NCI-H345 treated with DMSO at 0.1 percent for 48 hours (cell line): Measurements from ENCODE around the gene CAMSAP2.
"Not testable (repeated sequence)": the region's sequence is repeated elsewhere in the genome, so short reads cannot be mapped to it uniquely, and the experiment has no call there.

ENCODE experiments used
- DNase-seq: peaks from one replicate; lab custom pipeline; 2025; ENCODE audit not compliant: unreplicated experiment; lab: John Stamatoyannopoulos, UW

The CAMSAP2 gene

GRCh38 chr1:200738949-200739651 is 407 bp downstream of the CAMSAP2 start:
- peak; percentile 70 for DNase-seq

DNA sequence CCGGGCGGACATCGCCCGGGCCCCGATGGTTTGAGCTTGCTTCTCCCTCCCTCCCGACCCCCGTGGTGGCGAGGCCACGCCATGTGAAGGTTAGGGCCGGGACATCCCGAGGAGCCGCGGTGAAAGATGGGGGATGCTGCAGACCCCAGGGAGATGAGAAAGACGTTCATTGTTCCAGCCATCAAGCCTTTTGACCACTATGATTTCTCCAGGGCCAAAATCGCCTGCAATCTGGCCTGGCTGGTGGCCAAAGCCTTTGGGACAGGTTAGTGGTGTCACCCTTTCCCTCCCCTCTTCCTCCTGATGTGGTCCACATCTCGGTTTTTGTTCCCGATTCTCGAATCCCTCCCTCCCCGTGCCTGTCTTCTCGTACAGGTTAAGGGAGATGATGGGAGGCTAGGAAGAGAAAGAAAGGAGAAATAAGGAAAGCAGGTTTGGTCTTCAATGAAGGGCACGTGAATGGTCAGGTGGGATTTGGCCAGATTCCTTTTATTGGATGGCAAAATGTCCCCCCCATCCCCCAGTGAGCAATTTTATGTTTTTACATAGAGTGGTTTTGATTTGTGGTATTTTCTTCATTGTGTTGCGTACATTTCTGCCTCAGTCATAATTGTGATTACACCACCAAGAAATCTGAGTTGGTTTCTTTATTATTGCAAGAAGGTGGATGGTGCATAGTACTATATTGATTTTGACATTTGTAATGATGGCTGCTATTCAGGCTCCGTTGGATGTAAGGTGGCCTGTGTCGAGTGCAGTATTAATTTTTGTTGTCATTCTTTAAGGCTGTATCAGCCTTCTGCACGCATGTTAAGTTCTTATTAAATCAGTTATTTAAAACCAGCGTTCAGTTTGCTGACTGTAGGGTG is 1.2 kb downstream of the CAMSAP2 start:
- no peak for DNase-seq

GRCh38 chr1:200740571-200741208 is 2.0 kb downstream of the CAMSAP2 start:
- no peak for DNase-seq

- DNase-seq = no peak
Measured at GRCh38 chr1:200741551-200742207, 3.0 kb downstream of the CAMSAP2 start.

GRCh38 chr1:200744143-200744542 is 5.5 kb downstream of the CAMSAP2 start:
- DNase-seq = no peak

DNA sequence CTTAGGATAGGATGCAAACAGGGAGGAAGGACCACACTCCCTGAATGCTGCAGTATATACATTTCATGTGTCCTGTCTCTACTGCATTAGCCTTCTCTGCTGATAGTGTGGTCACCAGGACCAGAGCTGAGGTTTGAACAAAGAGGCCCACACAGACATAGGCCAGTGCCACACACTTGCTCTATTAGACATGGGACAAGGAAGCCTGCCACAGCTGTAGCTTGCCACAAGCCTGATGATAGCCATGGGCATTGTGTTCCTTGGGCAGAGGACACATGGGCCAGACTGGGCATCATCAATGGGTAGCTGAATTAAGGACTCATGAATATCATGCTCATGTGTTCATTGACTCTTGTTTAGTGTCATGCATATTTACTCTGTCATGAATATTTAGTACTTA is 10.4 kb downstream of the CAMSAP2 start:
- no peak for DNase-seq

- not testable (repeated sequence) for DNase-seq
Measured at GRCh38 chr1:200750749-200751148, 12.1 kb downstream of the CAMSAP2 start.

DNA sequence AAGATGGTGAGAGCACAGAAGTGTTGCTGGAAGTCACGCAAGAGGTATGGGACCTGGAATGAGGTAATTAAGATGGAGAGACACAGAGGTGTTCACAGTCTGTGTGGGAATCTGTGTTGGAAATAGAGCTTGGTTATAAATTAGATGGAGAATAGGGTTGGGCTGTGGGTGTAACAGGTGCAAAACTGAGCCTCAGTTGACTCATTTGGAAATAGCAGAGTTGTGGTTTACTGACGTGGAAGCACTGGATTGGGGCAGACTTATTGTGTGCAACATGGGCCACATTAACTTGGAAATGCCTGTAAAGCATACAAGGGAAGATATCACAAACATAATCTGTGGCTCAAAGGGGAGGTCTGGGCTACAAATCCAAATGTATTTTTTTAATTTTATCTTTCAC is 13.0 kb downstream of the CAMSAP2 start:
- no peak for DNase-seq

DNA sequence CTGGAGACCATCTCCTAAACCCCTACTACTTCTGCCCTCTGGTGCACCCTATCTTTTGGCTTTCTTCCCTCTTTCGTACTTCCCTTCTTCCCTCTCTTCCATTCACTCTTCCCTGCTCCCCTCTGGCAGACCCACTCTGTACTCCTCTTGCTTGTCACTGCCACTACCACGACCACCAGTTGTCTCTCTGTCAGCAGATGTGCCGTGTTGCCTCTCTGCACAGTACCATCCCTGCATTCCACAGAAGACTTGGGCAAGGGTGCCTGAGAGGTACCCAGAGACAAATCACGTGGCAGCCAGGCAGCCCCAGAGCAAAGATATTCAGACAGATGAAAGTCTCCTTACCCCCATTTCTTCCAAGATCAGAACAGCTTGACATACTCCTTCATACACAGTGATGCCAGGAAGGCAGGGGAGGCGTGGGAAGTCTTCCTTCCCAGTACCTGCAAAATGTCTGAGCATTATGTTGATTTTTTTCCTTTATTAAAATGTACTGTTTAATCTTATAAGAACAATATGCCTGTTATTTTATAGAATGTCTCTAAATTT is 15.0 kb downstream of the CAMSAP2 start:
- no peak for DNase-seq

DNA sequence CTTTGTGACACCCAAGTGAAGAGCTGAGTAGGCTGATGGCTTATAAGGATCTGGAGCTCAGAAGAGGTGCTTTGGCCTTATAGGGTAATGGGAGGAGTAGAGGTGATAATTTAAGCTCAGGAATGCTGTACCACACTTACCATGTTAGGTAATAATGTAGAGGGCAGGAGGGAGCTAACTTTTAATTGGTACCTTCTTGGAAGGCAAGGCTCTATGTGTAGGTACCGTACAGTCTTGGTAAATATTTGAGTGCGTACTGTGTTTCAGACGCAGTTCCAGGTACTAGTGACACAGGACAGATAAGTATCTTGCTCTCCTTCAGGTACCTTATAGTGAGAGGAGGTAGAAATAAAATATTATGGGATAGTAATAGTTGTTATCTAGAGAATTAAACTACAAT is 16.8 kb downstream of the CAMSAP2 start:
- no peak for DNase-seq

GRCh38 chr1:200762089-200762488 is 23.4 kb downstream of the CAMSAP2 start:
- no peak for DNase-seq

DNA sequence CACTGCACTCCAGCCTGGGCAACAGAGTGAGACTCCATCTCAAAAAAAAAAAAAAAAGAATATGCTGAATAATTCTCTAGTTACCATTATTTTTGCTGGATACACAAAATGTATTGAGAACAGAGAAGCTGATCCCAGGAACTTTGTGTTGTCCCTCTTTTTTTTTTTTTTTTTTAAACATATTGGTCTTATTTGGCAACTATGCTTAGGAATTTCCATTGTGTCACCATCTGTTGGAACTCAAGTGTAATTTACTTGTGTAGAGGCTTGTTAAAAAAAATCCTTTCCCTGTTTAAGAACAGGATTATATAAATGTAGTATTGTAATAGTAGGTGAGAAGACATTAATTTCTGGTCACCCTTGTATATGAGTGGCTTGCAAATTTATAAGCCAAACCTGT is 28.6 kb downstream of the CAMSAP2 start:
- no peak for DNase-seq

GRCh38 chr1:200771625-200772555 is 33.2 kb downstream of the CAMSAP2 start:
- DNase-seq = no peak

DNA sequence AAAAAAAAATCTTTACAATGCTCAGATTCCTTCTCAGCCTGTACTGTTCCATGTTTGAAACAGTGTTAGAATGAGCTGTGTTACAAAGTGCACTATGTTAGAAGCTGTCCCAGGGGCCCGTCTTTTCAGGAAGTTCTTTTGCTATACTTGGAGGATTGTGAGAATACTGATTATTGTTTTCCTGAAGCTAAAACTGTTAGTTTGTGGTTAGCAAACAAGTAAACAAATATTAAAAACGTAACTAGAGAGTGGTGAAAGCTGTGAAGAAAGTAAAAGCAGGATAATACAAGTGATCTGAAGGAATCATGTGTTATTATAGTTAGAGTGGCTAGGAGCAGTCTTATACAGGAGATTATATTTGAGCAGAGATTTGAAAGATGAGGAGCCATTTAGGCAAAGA is 35.6 kb downstream of the CAMSAP2 start:
- no peak for DNase-seq

DNA sequence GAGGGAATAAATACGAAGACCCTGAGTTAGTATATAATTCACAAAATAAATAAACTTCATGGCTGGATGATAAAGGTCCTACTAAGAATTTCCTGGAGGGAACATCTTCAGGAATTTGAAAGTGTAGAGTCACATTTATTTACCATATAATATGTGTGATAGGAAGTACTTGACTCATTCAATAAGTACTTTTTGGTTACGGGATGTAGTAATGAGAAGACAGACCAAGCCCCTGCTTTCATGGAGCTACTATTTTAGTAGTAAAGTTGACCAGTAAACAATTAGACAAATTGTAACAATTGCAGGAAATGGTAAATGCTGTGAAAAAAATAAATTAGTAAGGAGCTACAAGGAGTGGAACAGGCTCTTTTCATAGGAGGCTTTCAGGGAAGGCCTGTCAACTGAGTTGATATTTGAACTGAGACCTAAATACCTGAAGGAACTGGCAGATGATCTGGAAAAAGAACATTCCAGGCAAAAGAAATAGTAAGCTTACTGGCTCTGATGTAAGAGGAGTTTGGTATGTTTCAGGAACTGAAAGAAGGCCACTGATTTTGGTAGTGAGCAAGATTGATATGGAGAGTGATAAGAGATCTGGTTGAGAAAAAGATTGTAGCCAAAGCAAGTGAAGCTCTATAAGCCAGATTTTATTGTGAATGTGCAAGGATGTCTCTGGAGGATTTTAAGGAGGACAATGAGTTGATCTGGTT is 36.2 kb downstream of the CAMSAP2 start:
- DNase-seq = no peak

DNA sequence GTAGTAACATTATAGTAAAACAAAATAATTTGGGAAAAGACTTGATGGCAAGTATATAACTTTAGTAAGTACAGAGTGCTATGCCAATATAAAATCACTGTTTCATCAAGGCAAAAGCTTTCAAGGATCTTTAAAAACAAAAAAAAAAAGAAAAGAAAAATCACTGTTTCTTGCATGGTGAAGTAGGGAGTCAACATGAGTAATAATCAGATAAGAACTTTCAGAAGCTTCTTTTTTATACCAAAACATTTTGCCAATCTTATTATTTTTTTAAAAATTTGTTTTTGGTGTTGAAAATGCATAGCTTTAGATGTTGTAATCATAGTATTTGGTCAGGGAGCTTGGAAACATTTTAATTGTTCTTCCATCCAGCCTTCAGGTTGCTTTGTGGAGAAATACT is 37.2 kb downstream of the CAMSAP2 start:
- no peak for DNase-seq

- no peak for DNase-seq
Measured at GRCh38 chr1:200776949-200777348, 38.3 kb downstream of the CAMSAP2 start.

DNA sequence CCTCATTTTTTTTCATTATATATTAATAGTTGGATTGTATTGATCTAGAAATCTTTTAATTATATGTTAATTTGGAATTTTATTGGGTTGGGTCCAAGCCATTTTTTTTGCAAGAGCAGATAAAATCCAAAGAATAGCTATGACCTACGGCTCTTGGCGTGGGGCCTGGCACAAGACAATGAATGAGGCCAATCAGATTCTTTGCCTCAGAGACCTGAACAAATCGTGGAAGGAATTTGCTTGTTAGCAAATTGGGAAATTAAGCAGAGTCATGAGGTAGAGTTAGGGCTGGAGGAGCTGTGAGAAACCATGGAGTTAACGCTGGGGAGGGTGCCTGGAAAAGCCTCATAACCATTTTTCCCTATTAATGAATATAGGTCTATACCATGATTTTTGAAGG is 40.1 kb downstream of the CAMSAP2 start:
- DNase-seq = no peak

- no peak for DNase-seq
Measured at GRCh38 chr1:200779326-200779725, 40.6 kb downstream of the CAMSAP2 start.
